LNCAP (cell line): Measurements from ENCODE around the gene ADARB2.

Experiments
- TF ChIP-seq, protein P1 (sequence below): fragments of 450-650 bp; IDR thresholded peaks from 2 replicates; pipeline ENCODE4 v1.5.1; 2017; ENCODE audit warnings: mild to moderate bottlenecking

Gene ADARB2

GRCh38 chr10:1423676-1424253 is 313.6 kb downstream of the ADARB2 start:
- TF ChIP-seq, protein P1, sequence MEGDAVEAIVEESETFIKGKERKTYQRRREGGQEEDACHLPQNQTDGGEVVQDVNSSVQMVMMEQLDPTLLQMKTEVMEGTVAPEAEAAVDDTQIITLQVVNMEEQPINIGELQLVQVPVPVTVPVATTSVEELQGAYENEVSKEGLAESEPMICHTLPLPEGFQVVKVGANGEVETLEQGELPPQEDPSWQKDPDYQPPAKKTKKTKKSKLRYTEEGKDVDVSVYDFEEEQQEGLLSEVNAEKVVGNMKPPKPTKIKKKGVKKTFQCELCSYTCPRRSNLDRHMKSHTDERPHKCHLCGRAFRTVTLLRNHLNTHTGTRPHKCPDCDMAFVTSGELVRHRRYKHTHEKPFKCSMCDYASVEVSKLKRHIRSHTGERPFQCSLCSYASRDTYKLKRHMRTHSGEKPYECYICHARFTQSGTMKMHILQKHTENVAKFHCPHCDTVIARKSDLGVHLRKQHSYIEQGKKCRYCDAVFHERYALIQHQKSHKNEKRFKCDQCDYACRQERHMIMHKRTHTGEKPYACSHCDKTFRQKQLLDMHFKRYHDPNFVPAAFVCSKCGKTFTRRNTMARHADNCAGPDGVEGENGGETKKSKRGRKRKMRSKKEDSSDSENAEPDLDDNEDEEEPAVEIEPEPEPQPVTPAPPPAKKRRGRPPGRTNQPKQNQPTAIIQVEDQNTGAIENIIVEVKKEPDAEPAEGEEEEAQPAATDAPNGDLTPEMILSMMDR = no peak

DNA sequence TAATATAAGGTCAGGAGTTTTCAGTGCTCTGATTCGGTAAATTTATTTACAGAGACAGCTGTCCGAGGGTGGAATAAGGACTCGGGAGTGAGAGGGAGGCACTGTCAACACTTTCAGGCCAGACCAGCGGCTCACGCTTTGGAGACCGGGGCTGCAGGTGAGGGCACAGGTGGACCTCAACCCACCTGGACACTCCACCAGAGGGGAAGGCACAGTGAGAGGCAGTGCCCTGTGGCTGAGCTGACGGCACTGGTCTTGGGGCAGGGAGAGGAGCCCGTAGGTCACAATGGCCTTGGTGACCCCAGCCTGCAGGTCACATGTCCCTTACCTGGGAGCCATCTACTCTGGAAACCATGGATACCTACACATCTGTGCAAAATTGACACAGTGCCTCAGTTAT is 315.1 kb downstream of the ADARB2 start:
- TF ChIP-seq, protein P1 = no peak

GRCh38 chr10:1420661-1421362 is 316.5 kb downstream of the ADARB2 start:
- TF ChIP-seq, protein P1 = peak; percentile 95

DNA sequence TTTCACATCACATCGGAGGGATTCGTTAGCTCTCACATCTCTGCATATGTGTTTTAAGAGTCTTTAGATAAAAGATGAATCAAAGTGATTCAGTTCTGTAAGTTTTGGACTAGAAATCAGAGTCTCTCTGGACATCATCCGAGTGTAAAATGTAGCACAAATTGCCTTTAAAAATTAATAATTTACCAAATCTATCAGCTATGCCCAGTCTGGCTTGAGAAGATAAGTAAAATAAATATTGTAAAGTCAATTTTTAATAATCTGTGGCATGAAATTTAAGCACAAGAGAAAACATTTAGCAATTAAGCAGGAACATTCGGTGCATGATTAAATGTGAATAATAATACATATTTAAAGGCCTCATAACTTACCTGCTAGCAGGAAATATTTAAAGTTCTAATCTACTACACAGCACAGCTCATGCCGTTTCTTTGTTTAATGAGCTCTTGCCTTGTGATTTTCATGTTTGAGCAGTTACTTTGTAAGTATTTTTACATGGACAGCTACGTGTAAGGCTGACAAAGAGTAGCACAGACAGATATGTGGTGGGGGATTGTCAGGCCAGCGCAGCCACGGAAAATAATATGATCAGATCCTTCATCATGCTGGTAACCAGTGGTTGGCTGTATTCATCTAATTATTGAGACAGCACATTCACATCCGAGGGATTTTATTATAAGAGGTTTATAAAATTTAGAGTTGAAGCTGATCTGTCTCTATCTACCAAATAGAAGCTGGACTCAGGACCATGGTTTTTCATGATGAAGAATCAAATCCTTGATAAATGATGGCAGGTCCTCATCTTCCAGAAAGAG is 317.3 kb downstream of the ADARB2 start:
- TF ChIP-seq, protein P1 = no peak

GRCh38 chr10:1418031-1418550 is 319.2 kb downstream of the ADARB2 start:
- TF ChIP-seq, protein P1 = no peak

GRCh38 chr10:1417574-1417973 is 319.8 kb downstream of the ADARB2 start:
- TF ChIP-seq, protein P1 = no peak

GRCh38 chr10:1416456-1417037 is 320.8 kb downstream of the ADARB2 start:
- TF ChIP-seq, protein P1 = no peak
